ENCODE results near the gene CNR1.

- TF ChIP-seq POLR2A (IDR thresholded peaks at IDR 0.05) (no peak), CTCF (IDR thresholded peaks at IDR 0.05) (no peak)
Measured at GRCh38 chr6:88133718-88134117, 32.4 kb downstream of the CNR1 start.

All from Peyer's patch (tissue), 4 donors.